Right atrium auricular region (tissue), 2 donors: ENCODE measurements around the gene COL4A6. TPM values are rescaled to one million over a fixed set of nuclear protein-coding genes. Genes with fewer than 3 reads are reported as not detected.

Experiments
- DNase-seq: peaks from one replicate; pipeline ENCODE4 v3.0.0-alpha.2; 2019; ENCODE audit warnings: low spot score
- H3K27ac ChIP-seq, 2 donors: fragments of 200-600 bp; sonication (generic); 1 replicate in 1 of 2; 2 replicates in 1 of 2; pipeline ENCODE4 v1.5.1; 2016 to 2019
- H3K27me3 ChIP-seq, 2 donors: fragments of 200-600 bp; sonication (generic); one replicate each; pipeline versions ENCODE4 v1.5.1 to v1.6.0; 2017 to 2019
- H3K36me3 ChIP-seq: fragments of 200-600 bp; sonication (generic); one replicate; pipeline ENCODE4 v1.5.1; 2016
- H3K4me1 ChIP-seq, 2 donors: fragments of 200-600 bp; sonication (generic); one replicate each; pipeline versions ENCODE4 v1.5.1 to v1.6.0; 2017 to 2019
- H3K4me3 ChIP-seq, 2 donors: fragments of 200-600 bp; sonication (generic); 1 replicate in 1 of 2; 2 replicates in 1 of 2; pipeline ENCODE4 v1.5.1; 2017 to 2019; ENCODE audit warnings: mild to moderate bottlenecking in 1 of 2, moderate library complexity in 1 of 2
- H3K9me3 ChIP-seq, 2 donors: fragments of 200-600 bp; sonication (generic); one replicate each; pipeline ENCODE4 v1.5.1; 2019
- CTCF ChIP-seq, 2 donors: fragments of 200-600 bp; sonication (generic); IDR thresholded peaks; one replicate each; pipeline ENCODE4 v1.5.1; 2019; ENCODE audit warnings: antibody characterized with exemption in 2 of 2
- total RNA-seq, 2 donors: library from RNA; depleted of rRNA; stranded (reverse); fragments of >200 nt; gene quantifications; one replicate each; pipeline ENCODE4 v1.1.0, GENCODE V29; 2016

Gene COL4A6
- total RNA-seq, 2 donors from 2014 or later, result 4.6 to 17.7 TPM

GRCh38 chrX:108313669-108314068 lies 124.6 kb downstream of the COL4A6 start:
- H3K27me3 ChIP-seq, result no peaks in the 10 kb centered on the region
- DNase-seq, result no peak
- H3K36me3 ChIP-seq, result no peaks in the 10 kb centered on the region
- H3K27ac ChIP-seq, result no peak overlapping the region
- H3K4me3 ChIP-seq, result no peak overlapping the region
- TF ChIP-seq CTCF (IDR thresholded peaks at IDR 0.05), result no peak
- H3K4me1 ChIP-seq, result no peaks in the 10 kb centered on the region
- no peaks in the 10 kb centered on the region for H3K9me3 ChIP-seq

GRCh38 chrX:108312957-108313356 lies 125.3 kb downstream of the COL4A6 start:
- Histone ChIP-seq H3K27ac (no peak overlapping the region), H3K27me3 (no peaks in the 10 kb centered on the region), H3K4me1 (no peaks in the 10 kb centered on the region), H3K36me3 (no peaks in the 10 kb centered on the region), H3K4me3 (no peak overlapping the region), H3K9me3 (no peaks in the 10 kb centered on the region)
- DNase-seq, result no peak
- no peak for TF ChIP-seq CTCF (IDR thresholded peaks at IDR 0.05)

GRCh38 chrX:108312011-108312410 lies 126.2 kb downstream of the COL4A6 start:
- no peak for TF ChIP-seq CTCF (IDR thresholded peaks at IDR 0.05)
- Histone ChIP-seq H3K9me3 (no peaks in the 10 kb centered on the region), H3K36me3 (no peaks in the 10 kb centered on the region), H3K27me3 (no peaks in the 10 kb centered on the region), H3K4me3 (no peak overlapping the region), H3K4me1 (no peaks in the 10 kb centered on the region), H3K27ac (no peak overlapping the region)
- no peak for DNase-seq

- Histone ChIP-seq H3K27ac (no peak overlapping the region), H3K4me1 (no peaks in the 10 kb centered on the region), H3K27me3 (no peaks in the 10 kb centered on the region), H3K4me3 (no peak overlapping the region), H3K9me3 (no peaks in the 10 kb centered on the region), H3K36me3 (no peaks in the 10 kb centered on the region)
- no peak for DNase-seq
- no peak for TF ChIP-seq CTCF (IDR thresholded peaks at IDR 0.05)
Measured at GRCh38 chrX:108310506-108310905, 127.7 kb downstream of the COL4A6 start.

GRCh38 chrX:108309144-108309543 lies 129.1 kb downstream of the COL4A6 start:
- Histone ChIP-seq H3K4me1 (no peaks in the 10 kb centered on the region), H3K27ac (no peak overlapping the region), H3K36me3 (no peaks in the 10 kb centered on the region), H3K27me3 (no peaks in the 10 kb centered on the region), H3K4me3 (no peak overlapping the region), H3K9me3 (no peaks in the 10 kb centered on the region)
- no peak for TF ChIP-seq CTCF (IDR thresholded peaks at IDR 0.05)
- no peak for DNase-seq
